Dedifferentiated amniotic fluid mesenchymal stem cell (primary cell): Measurements from ENCODE around the gene ALOX5.
"Not testable (repeated sequence)": the region's sequence is repeated elsewhere in the genome, so short reads cannot be mapped to it uniquely, and the experiment has no call there.

Experiments
- DNase-seq: peaks from one replicate; pipeline ENCODE4 v3.0.0-alpha.2; 2016; ENCODE audit errors: extremely low spot score

The ALOX5 gene

DNA sequence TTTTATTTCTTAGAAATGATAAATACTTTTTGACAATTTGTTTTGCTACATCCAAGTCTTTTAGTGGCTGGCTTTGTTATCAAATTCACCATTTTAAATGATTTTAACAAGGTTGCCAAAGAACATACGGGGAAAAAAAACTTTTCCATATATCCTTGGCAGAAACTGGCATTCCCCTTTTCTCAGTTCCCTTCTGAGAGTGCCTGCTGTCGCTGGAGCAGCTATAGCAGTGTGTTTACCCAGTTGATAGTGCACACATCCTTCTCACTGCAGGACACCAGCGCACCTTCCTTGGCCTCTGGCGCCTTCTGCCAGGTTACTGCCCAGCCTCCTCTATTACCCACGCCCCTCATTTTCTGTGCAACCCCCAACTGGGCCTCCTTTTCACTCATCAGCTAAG lies 94.1 kb downstream of the ALOX5 start:
- no peak for DNase-seq

DNA sequence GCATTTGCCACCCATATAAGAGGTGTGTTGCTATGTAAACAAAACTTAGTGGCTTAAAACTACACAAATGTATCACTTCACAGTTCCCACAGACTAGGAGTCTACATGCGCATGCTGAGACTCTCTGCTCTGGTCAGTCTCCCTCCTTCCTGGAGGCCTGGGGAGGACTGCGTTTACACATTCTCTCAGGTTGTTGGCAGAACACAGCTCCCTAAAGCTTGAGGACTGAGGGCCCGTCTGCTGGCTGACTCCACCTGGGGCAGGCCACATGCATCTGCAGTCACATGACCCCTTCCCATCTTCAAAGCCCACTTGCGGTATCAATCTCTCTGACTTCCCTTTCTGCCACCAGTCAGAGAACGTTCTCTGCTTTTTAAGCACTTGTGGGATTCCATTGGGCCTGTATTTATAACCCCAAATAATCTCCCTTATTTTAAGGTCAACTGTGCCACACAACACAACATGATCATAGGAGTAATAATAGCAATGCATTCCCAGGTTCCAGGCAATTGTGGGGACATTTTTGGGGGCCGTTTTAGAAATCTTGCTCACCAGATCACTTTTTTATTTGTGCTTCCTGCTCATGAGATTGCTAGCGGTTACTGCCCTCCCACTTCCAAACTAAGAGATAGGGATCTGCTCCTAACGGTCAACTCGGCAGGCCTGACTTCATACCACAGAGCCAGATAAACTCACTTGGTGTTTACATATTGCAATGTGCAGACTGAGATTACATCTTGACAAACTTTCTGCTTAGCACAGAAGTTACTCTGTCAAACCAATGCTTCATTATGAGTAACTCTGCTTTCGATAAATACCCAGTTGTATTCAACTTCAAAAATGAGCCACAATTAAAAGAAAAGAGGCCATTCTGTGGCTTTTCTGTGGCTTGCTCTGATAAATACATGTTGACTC lies 96.3 kb downstream of the ALOX5 start:
- no peak for DNase-seq

DNA sequence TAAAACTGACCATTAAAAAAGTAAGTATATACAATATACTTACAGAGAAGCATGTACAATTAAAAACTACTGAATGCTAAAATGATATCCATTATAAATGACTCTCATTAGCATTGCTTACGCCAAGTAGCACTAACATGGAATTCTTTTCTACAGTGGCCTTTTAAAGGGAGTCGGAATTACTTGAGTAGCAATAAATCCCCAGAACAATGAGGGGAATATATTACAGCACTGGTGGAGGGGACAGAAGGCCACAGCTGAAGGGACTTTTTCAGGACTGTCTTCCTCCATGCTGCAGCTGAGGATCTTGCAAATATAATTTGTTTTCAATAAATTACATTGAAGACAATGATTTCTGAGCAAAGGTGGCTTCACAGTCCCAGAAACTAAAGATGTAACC lies 97.0 kb downstream of the ALOX5 start:
- no peak for DNase-seq

DNA sequence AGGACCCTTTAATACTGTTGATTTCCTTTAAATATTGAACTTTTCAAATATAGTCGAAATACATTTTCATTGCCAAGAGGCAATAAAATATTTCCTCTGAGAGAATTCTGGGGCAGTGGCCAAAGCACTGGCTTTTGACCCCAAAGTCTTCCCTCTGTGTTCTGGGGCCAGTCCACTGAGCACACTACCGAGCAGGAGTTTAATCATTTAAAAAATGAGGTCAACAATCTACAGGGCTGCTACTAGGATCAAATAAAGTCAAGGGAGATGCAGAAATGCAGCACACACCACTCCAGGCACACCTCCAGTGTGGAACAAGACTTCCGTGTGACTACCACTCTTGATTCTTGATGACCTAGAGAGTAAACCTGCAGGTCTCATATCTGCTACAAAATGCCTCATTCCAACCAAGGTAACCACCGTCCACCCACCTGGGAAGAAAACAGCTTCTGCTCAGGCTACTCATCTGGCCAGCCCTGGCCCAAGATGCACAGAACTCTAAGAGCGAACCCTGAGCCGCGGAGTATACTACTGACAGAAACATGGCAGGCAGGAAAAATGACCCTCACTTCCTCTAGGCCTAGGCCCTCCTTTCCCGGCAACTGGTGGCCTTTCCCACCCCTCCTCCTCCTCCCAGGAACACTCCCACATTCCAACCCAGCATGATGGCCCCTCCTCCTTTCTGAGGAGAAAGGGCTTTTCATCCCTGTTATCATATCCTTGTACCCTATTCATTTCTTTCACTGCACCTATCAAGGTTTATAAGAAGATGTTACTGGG lies 97.7 kb downstream of the ALOX5 start:
- no peak for DNase-seq

DNA sequence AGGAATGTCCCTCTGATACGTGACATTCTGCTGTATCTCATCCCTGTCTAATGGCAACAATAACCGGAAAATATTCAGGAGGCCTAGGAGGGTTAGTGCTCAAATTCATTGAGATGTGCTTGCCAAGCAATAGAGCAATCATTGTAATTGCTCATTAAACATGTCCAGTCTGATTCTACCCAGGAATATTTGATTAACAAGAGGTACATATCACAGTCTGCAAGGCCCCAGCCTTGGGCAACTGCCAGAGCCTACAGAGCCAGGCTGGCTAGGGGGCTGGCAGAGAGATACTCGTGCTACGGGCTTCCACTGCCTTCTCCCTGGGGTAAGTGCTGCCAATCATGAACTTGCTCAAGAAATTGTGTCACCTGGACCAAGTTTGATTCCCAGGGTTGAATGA lies 99.1 kb downstream of the ALOX5 start:
- no peak for DNase-seq

DNA sequence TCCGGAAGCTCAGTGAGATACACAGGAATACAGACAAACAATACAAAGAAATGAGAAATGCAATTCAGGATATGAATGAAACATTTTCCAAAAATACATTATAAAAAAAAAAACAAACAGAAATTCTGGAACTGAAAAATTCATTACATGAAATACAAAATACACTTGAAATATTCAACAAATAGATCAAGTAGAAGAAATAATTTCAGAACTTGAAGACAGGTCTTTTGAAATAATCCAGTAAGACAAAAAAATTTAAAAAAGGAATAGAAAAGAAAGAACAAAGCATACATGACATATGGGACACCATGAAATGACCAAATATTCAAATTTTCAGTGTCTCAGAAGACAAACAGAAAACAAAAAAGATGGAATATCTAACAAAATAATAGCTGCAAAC lies 102.5 kb downstream of the ALOX5 start:
- no peak for DNase-seq

DNA sequence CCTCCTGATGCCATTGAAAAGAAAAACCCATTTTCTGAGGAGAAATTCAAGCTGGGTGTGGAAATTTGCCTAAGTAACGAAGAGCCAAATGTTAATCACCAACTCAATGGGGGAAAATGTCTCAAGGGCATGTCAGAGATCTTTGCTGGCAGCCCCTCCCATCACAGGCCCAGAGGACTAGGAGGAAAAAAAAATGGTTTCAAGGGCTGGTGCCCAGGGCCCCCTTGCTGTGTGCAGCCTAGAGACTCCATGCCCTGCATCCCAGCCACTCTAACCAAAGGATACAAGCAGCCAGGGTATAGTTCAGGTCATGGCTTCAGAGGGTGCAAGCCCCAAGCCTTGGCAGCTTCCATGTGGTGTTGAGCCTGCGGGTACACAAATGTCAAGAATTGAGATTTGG lies 106.3 kb downstream of the ALOX5 start:
- DNase-seq, result no peak

DNA sequence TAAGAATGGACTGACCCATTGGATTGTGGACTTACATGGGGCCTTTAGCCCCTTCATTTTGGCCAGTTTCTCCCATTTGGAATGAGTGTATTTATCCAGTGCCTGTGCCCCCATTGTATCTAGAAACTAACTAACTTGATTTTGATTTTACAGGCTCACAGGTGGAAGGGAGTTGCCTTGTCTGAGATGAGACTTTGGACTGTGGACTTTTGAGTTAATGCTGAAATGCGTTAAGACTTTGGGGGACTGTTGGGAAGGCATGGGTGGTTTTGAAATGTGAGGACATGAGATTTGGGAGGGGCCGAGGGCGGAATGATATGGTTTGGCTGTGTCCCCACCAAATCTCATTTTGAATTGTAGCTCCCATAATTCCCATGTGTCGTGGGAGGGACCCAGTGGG lies 107.1 kb downstream of the ALOX5 start:
- not testable (repeated sequence) for DNase-seq

DNA sequence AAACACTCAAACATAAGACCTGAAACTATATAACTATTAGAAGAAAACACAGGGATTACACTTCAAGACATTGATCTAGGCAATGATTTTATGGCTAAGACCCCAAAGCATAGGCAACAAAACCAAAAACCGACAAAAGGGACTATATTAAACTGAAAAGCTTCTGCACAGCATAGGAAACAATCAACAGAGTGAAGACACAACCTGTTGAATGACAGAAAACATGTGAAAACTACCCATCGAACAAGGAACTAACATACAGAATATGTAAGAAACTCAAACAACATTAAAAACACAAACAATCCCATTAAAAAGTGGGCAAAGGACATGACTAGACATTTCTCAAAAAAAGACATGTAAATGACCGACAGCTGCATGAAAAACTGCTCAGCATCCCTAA lies 109.0 kb downstream of the ALOX5 start:
- DNase-seq, result no peak

DNA sequence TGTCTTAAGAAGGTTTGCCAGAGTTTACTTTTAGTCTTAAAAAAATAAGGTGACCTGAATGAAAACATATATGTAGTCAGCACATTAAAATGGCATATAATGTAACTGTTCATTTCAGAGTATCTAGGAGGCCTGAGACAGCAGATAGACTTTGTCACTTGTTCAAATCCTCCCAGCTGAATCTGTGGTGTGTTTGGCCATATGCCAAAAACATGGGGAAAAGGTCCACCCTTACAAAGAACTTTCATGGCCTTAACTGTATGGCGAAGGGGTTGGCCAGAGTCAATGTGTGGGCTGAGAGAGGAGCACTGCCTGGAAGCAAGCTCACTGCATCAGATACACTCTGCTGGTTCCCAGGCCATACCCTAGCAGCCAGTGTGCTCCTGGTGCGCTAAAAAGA lies 113.7 kb downstream of the ALOX5 start:
- DNase-seq, result no peak

DNA sequence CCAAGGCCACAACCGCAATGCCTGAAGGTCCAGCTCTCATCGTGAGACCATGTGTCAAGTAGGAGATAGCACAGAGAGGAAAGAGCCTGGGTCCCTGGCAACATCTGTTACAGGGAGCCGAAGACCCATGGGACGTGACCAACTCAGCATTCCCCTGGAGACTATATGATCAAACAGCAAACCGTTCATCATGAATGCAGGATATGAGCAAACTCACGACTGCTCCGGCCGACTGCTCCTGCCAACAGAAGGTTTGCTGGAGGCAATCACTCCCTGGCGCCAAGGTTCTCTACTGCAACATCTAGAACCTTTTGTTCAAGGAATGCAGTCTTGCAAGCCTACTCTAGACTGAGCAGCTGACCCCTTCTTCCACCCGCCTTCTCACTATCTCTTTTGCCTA lies 114.3 kb downstream of the ALOX5 start:
- DNase-seq, result no peak

DNA sequence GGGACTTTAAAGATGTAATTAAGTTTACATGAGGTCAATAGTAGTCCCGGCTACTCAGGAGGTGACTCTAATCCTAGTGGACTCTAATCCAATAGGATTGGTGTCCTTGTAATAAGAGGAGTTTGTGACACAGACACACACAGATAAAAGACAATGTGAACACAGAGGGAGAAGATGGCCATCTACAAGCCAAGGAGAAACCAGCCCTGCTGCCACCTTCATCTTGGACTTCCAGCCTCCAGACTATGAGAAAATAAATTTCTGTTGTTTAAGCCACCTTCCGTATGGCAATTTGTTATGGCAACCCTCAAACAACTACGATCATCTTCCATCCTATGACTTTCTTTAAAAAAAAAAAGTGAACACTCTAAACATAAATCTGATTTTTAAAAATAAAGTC lies 116.3 kb downstream of the ALOX5 start:
- DNase-seq, result no peak

DNA sequence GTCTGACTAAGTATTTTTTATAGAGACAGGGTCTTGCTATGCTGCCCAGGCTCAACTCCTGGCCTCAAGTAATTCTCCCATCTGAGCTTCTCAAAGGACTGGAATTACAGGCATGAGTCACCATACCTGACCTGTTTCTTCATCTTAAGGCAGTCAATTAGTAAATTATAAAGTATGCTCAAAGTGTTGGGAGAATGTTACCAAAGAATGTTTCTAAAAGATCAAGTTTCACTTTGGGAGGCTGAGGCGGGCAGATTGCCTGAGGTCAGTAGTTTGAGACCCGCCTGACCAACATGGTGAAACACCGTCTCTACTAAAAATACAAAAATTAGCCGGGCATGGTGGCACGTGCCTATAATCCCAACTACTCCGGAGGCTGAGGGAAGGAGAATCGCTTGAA lies 117.0 kb downstream of the ALOX5 start:
- DNase-seq, result no peak
